SH-SY5Y (cell line): Measurements from ENCODE around the gene WDPCP.

Experiments used
- GATA2 ChIP-seq: IDR thresholded peaks from 2 replicates; pipeline ENCODE4 v1.6.1; 2011; ENCODE audit warnings: mild to moderate bottlenecking, low read depth, low read length
- GATA3 ChIP-seq: IDR thresholded peaks from 2 replicates; pipeline ENCODE4 v1.6.1; 2011; ENCODE audit warnings: low read depth, mild to moderate bottlenecking, low read length, moderate library complexity

WDPCP gene

DNA sequence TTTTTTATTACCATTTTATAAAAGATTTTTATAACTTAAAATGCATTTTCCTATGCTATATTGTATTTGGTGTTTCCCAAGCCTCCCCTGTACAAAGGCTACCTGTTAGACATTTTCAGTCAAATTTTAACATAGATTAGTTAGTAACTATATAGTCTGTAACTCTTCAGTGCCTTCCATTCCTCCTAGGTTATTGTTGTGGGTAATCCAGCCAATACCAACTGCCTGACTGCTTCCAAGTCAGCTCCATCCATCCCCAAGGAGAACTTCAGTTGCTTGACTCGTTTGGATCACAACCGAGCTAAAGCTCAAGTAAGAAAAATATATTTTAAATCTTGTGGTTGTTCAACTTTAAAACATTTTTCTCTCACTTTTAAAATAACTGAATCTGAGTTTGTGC, 10.7 kb upstream of the WDPCP start:
- TF ChIP-seq GATA3 (no peak), GATA2 (no peak)

DNA sequence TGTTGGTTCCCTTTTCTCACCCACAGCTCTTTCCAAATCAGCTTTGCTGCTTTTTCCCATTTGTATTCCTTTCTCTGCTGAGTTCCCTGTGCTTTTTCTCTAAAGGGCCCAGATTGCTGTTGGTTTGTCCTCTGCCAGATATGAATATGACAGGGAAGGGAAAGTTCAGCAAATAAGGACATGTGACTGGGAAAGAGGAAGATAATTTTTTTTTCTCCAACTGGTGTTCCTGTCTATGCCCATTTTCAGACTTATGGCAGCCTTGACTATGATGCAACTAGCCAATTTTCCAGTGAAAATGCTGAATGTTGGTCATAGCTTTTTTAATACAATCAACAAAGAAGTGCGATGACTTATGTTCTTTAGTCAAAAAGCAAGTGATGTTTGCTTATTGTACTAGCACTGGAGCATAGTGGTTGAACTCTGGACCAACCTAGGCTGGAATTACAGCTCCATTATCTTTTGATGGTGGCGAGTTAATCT, 8.2 kb upstream of the WDPCP start:
- TF ChIP-seq GATA2 (no peak), GATA3 (no peak)

DNA sequence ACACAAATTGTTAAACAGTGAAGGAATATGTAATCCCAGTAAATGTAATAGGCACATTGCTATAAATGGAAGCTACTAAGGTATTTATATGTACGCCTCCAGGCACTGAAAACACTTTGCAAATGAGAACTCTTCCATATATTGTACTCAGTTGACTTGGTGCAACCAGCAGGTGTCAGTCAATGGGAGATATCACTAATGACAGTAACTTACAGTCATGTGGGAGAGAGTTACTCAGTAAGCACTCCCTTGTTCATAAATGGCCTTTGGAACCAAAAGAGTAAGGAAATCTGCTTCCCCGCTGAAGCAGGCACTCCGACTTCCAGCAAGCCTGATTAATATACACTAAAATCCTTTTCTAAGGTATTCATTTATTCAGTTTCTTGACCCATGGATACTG, 6.4 kb upstream of the WDPCP start:
- TF ChIP-seq GATA3 = no peak

DNA sequence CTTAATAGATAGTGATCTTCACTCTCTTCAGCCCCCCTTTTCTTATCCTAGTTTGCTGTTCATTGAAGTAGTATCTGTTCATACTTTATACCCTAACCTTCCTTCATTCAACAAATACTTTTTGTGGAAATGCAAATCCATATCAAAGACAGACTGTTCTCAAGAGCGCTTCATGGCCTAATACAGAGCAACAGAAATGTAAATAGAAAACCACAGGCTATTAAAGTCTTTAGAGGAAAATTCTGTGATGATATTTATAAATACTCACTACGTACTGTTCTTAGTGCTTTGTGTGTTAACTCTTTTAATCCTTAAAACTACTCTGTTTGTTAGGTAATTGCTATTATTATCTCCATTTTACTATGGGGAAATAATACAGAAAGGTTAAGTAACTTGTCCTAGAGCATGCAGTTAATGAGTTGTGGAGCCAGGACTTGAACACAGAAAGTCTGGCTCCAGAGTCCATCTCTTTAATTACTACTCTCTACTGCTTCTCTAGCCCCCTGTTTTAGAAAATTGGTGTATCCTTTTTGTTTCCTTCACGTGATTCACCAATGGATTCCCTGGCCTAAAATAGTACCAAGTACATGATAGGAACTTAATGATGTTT, 3.4 kb upstream of the WDPCP start:
- no peak for TF ChIP-seq GATA2
- TF ChIP-seq GATA3 = no peak

DNA sequence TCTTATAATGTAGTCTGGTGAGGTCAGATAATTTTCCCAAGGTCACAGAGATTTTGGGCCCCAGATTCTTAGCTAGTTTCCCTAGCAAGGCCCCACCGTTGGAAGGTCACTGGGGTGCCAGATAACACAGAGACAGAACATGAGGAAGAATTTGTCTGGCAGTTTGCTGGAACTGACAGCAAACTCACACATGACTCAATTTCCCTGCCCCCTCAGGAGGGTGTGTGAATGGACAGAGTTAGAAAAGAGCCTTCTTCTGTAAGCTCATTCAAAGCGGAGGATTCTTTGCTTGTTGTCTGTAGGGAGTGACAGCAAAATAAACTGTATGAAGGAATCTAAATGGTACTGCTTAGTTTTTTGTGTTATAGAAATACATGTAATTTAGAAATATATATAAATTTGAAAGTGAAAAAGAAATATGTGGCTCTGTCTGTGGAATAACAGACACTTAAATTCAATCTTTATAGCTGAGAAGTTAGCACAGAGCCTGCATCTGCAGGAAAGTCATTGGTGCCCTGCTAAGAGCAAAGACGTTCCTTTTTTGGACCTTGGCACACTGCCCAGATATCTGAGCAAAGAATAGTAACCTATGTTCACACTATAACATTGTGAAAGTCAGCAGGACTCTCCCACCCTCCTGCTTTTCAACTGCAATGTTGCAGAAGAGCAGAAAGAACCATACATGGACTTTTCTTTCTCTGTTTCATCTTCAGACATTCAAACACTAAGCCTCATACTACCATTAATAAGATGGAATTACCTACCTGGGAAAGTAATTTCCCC, 2.5 kb upstream of the WDPCP start:
- TF ChIP-seq GATA2 (no peak), GATA3 (no peak)

DNA sequence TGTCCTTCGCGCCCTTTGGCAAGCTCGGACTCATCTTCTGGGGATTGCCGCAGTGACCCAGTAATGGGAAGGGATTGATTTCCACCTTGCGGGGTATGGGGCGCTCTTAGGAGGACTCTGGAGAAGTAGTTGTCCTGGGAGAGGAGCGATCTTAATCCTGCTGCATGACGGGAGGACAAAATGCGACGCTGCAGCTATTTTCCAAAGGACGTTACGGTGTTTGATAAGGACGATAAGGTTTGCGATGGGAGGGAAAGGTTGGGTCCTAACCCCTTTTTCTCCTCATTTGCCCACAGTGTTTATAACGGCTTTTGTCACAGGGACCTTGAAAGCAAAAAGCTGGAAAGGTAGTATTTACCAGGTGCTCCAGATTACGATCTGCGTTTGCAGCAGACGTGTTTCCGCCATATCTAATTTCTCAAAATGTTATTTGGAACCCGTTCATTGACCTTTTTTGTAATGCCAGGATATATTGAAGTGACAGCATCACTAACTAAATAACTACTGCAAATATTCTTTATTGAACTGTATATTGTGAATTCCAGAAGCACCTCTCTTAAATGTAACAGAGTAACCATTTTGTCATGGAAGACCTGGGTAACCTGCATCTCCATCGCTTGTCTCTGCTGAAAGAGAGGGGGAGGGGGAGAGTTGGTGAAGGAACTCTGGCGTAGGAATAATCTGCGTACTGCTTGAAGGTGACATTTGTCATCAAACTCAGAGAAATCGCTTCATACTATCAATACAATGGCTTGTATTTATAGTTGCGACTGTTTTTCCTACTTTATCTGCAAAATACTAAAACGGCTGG, 1.1 kb upstream of the WDPCP start:
- TF ChIP-seq GATA3 = peak; percentile 67; the same call in 1 of the 2 replicates
- TF ChIP-seq GATA2 = peak; percentile 83

DNA sequence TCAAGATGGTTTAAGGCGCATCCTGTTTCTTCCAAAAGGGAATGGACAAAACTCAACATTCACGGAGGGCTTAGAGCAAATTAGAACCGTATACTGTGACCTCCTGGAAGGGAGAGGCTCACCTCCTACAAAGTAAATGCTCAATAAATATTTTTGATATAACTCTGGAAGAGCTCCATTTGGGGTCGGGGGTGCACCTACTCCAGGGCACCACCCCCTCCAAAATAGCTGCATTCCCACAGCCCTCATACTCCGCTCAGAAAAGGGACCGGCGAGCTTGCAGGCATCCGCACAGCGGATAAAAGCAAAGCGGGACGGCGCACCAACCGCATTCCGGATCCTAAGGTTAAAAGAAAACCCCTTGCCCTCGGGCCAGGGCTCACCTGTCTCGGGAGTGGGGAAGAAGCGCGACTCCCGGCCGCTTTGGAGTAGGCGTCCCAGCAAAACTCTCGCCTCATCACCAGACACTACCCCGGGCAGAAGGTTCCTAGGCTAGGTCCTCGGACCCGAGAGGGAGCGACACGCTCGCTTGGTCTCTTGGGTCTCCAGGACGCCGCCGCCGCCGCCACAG, 378 bp downstream of the WDPCP start:
- no peak for TF ChIP-seq GATA3
- no peak for TF ChIP-seq GATA2

DNA sequence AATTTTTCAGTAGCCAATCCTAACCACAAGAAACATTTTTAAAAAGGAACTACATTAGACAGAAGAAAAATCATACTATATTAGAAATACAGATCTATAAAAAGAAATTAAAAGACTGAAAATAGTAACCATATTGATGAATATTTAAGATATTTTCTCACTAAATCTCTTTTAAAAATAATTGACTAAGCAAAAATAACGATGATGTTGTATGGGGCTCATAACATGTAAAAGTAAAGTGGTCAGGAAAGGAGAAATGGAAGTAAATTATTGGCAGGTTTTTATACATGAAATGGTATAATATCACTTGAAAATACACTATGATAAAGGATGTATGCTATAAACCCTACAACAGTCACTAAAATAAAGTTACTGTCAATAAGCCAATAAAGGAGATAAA, 5.4 kb downstream of the WDPCP start:
- TF ChIP-seq GATA3 (no peak), GATA2 (no peak)

DNA sequence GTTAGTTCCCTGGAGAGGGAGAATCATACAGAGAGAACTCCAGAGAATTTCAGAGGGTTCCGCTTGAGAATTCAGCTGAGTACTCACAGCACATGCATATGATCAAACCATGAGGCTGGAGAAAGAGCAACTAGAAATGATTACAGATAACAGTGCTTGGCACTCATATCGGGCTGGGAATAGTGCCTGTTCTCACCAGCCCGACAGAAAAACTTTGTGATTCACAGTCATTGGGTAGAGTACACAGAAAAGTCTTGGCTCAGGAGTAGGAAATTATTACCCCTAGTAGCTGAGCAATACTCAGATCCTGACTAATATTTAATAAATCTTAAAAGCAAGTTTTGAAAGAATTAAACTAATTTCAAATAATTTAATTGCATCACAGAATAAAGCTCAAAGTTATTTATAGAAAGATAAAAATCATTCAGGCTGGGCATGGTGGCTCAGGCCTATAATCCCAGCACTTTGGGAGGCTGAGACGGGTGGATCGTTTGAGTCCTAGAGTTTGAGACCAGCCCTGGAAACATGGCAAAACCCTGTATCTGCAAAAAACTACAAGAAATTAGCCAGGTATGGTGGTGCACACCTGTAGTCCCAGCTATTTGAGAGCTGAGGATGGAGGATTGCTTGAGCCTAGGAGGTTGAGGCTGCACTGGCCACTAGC, 6.8 kb downstream of the WDPCP start:
- TF ChIP-seq GATA2 (no peak), GATA3 (no peak)

DNA sequence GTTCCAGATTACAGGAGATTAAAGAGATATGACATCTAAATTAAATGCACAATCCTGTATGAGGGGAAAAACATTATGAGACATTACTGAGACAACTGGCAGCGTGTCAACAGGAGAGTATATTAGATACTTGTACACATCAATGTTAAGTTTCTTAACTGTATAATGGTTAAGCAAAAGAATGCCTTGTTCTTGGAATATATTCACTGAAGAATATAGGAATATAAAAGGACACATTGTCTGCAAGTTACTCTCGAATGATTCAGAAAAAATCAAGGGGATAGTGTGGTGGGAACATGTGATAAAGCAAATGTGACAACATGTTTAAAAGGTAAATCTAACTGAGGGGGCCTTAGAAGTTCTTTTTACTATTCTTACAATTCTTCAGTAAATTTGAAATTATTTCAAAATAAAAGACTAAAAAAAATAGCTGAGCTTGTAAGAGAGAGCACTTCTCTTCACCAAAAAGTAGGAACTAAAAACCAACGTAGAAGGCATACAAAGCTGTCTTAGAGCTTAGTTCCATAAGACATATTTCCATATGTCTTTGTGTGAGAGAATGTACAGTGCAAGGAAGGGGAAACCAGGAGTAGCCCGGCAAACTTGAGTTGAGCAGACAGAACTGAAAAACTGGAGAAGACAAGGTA, 7.5 kb downstream of the WDPCP start:
- TF ChIP-seq GATA2 = no peak
- TF ChIP-seq GATA3 = no peak

DNA sequence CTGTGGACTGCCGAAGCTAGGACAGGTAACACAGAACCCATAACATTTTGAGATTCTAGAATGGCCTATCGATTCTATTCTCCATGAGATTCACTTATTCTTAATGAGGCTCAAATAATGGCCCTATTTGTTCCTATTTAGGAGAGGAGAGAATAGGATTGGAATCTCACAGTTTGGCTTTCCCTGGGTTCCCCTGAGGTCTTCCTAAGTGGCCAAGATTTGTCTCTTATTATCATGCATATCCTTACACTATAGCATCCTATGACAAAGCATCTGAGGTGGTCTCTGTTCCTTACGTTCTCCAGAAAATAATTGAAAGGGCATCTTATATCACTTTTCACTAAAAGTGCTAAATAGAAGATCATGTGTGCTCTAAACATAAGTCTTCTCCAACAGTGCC, 9.5 kb downstream of the WDPCP start:
- TF ChIP-seq GATA2 = no peak
- TF ChIP-seq GATA3 = no peak

DNA sequence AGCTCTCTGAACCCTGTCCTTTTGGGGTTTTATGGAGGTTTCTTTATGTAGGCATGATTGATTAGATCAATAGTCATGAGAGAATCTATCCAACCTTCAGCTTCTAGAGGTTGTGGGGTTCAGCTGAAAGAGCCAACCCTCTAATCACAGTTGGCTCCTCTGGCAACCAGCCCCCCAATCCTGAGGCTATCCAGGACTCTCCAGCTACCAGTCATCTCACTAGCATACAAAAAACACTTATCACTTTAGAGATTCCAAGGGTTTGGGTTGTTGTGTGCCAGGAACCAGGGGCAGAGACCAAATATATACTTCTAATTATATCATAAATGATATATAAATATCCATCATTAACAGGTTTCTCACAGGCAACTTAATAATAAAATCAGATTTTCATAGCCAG, 11.7 kb downstream of the WDPCP start:
- TF ChIP-seq GATA3 (no peak), GATA2 (no peak)

DNA sequence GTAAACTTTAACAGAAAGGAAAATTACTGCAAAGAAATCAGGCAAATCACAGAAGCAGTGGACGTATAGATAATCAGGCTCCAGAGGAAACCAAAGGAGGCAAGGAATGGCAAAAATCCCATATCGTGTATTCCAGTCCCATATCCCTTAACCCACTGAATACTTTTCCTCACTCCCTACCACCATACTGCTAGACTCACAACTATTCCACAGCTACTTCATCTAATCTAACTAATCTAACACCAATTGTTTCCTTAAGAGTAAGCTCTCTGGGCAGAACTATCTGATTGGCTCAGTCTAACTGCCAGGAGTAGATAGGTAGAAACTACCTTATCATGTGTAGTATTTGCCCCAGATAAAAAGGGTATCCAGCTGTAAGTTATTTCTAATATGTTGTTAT, 16.3 kb downstream of the WDPCP start:
- TF ChIP-seq GATA2 = no peak
- no peak for TF ChIP-seq GATA3

DNA sequence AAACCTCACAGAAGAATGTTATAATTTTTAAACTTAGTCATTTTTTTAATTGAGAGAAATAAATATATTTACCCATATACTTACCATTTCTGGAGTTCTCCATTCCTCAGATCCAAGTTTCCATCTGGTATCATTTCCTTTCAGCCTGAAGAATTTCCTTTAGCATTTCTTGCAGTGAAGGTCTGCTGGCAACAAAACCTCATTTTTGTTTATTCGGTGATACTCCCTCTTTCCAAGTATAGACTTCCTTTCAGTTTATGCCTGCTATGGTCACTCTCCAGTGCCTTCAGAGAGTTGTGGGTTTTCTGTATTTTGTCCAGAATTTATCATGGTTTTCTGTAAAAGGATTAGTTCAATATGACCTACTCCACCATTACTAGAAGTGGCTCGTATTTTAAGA, 17.0 kb downstream of the WDPCP start:
- TF ChIP-seq GATA2 = no peak
- no peak for TF ChIP-seq GATA3
